Tibial nerve (tissue), 4 donors: ENCODE data around the gene VSIG10.

Experiments
- CTCF ChIP-seq, 5 experiments: fragments of 200-600 bp in 3 of 5; fragments of 450-650 bp in 2 of 5; sonication (generic) in 3 of 5; IDR thresholded peaks; one replicate each; pipeline ENCODE4 v1.5.1; 2016 to 2019; ENCODE audit warnings: antibody characterized with exemption in 5 of 5, mild to moderate bottlenecking in 3 of 5, moderate library complexity in 2 of 5
- EP300 ChIP-seq, 2 donors: sonication (generic); formaldehyde crosslinking; IDR thresholded peaks; one replicate each; pipeline ENCODE4 v1.6.1; 2017; ENCODE audit warnings: antibody characterized with exemption in 2 of 2, mild to moderate bottlenecking in 1 of 2
- POLR2A ChIP-seq, 2 donors: fragments of 450-650 bp; IDR thresholded peaks; one replicate each; pipeline ENCODE4 v1.6.1; 2017; ENCODE audit warnings: antibody characterized with exemption in 2 of 2, mild to moderate bottlenecking in 2 of 2, moderate library complexity in 2 of 2

- TF ChIP-seq CTCF (IDR thresholded peaks at IDR 0.05): no peak
- TF ChIP-seq POLR2A (IDR thresholded peaks at IDR 0.05): no peak
- no peak for TF ChIP-seq EP300 (IDR thresholded peaks at IDR 0.05)
Observed at GRCh38 chr12:118063576-118064391, 40.0 kb downstream of the VSIG10 start.
